GM12801 (cell line): ENCODE data around the gene ILDR2.

ENCODE experiments used
- TF ChIP-seq, protein P1 (sequence below): IDR thresholded peaks from one replicate; pipeline ENCODE4 v1.5.1; 2011; ENCODE audit warnings: control low read depth; ENCODE audit not compliant: insufficient read length; ENCODE audit errors: extremely low read depth

The ILDR2 gene

DNA sequence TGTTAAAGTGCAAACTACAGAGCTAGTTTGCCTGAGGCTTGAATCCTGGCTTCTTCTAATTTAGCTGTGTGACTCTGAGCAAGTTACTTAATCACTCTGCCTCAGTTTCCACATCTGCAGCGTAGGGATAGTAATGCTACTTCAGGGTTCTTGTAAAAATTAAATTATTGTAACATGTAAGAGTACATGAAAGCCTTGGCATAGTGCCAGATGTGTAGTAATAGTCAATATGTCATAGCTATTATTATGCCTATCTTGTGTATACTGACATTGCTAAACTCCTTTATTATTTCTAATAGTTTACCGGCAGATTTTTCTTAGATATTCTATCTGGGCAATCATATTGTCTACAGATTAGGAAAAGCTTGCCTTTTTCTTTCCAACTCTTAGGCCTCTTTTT, 92.4 kb downstream of the ILDR2 start:
- TF ChIP-seq, protein P1, sequence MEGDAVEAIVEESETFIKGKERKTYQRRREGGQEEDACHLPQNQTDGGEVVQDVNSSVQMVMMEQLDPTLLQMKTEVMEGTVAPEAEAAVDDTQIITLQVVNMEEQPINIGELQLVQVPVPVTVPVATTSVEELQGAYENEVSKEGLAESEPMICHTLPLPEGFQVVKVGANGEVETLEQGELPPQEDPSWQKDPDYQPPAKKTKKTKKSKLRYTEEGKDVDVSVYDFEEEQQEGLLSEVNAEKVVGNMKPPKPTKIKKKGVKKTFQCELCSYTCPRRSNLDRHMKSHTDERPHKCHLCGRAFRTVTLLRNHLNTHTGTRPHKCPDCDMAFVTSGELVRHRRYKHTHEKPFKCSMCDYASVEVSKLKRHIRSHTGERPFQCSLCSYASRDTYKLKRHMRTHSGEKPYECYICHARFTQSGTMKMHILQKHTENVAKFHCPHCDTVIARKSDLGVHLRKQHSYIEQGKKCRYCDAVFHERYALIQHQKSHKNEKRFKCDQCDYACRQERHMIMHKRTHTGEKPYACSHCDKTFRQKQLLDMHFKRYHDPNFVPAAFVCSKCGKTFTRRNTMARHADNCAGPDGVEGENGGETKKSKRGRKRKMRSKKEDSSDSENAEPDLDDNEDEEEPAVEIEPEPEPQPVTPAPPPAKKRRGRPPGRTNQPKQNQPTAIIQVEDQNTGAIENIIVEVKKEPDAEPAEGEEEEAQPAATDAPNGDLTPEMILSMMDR, result no peak

- TF ChIP-seq, protein P1, result no peak
These were observed 98.9 kb downstream of the ILDR2 start for GRCh38 chr1:166876540-166876838.

DNA sequence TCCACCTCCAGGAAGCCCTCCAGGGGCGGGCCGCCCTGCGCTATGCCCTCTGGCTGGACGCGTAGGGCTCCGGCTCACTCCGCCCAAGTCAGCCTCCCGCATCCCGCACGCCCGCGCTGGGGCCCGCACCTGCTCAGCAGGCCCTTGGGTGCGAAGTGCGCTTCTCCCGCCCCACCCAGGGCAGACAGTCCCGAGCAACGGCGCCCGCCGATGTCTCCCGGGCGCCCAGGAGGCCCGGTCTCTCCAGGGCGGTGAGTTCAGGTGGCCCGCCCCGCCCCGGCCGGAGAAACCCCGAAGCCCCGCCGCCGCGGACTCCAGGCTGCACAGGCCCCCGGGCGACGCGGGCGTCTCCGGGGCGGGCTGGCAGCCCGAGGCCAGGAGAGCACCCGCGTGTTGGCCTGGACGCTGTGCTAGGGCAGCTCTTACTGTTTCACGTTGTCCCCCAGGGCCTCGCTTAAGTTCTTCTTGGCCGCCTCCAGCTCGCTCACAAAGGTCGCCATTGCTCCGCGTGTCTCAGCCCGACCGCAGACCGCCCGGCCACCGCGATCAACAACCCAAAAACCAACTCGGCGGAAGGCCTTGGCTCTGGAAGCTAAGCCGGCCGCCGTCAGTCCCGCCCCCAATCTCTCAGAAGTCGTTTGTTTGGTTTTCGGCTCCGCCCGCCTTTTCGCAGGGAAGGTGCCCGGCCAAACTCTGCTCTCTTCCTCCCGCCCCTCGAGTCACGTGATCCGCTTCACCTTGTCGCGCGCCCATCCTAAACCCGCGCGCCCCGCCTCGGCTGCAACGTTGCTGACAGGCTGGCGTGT, 99.4 kb downstream of the ILDR2 start, which contains the start of gene TADA1:
Gene TADA1 (minus strand): TSS at position 531 of the 806 bp plus-strand sequence. CDS start 31 bp downstream, at position 500.
- TF ChIP-seq, protein P1, result no peak

DNA sequence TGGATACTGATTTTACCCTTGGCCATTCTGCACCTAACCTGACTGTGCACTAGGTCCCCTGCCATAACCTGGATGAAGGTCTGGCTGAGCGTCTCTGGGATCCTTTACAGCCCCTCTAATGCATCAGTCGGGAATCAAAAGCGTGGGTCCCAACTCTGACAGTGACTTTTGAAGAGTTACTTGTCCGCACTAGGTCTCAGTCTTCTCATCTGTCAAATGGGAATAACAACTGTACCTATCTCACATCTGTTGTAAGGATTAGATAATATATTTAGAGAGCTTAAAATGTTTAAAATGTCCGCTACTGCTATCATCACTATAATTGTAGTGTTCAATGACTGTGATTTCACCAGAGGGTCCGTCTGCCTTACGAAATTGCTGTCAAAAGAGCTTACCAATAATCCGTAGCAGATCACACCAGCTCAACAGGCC, 100.0 kb downstream of the ILDR2 start:
- TF ChIP-seq, protein P1, result no peak

DNA sequence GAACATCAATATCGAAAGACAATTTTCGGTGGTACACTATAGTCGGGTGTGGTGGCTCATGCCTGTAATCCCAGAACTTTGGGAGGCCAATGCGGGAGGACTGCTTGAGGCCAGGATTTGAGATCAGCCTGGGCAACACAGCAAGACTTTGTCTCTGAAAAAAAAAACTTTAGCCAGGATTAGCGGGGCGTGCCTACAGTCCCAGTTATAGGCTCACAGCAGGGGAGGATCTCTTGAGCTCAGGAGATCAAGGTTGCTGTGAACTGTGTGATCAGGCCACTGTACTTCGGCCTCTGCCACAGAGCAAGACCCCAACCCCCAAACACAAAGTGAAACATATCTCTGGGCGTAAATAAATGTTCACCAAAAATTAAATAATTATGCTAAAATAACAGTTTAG, 100.9 kb downstream of the ILDR2 start:
- TF ChIP-seq, protein P1, result no peak

DNA sequence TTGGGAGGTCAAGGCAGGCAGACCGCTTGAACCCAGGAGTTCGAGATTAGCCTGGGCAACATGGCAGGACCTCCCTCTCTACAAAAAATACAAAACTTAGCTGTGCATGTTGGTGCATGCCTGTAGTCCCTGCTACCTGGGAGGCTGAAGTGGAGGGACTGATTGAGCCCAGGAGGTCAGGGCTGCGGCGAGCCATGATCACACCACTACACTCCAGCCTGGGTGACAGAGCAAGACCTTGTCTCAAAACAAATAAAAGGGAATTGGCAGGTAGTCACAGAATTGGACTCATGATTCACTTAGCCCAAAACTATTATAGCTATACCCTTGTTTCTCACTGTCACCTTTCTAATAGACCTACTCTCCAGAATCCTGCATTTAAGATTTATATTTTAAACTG, 104.8 kb downstream of the ILDR2 start:
- TF ChIP-seq, protein P1, result no peak

DNA sequence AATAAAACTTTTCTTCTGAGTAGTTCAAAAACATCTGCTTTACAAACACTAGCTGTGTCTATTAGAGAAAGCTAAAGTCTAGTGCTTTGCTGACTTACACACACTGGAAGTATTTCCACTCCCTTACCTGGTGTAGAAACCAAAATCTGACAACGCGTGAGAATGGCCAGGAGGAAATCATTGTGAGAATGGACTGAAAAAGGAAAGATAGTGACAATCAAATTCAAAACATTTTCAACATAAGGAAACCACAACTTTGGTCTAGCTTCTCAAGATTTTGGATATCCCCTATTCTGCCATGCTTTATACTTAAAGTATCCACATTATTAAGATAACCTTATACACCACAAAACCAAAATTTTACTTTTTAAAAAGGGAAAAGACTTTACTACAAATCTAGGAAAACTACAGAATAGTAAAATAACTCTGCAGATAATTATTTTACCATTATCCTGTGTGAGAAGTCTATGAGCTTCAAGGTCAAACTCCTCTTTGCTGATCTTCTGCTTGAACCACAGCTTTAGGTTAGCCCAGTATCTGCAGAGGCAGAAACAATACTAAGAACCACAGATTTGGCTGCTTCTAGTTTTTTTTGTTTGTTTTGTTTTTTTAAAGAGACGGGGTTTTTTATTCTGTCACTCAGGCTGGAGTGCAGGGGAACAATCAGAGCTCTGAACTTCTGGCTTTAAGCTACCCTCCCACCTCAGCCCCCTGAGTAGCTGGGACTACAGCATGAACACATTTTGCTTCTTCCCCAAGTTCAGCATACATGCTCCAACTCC, 105.8 kb downstream of the ILDR2 start:
- TF ChIP-seq, protein P1, result no peak
